GM12878 (cell line): ENCODE results near the gene PTPN22.

Source experiments
- CBX5 ChIP-seq: sonication (generic); IDR thresholded peaks from 2 replicates; pipeline ENCODE4 v1.6.1; 2016; ENCODE audit warnings: low read depth, moderate library complexity, mild to moderate bottlenecking, inconsistent platforms
- RCOR1 ChIP-seq: conservative IDR thresholded peaks from 2 replicates; pipeline ENCODE4 v1.6.1; 2012; ENCODE audit warnings: low read depth, low read length, improper control_type of control experiment
- SP1 ChIP-seq: IDR thresholded peaks from one replicate; pipeline ENCODE4 v1.6.1; 2011; ENCODE audit warnings: low read depth, low read length
- USF1 ChIP-seq: IDR thresholded peaks from 2 replicates; pipeline ENCODE4 v1.6.1; 2011; ENCODE audit warnings: borderline replicate concordance, low read depth, mild to moderate bottlenecking, moderate library complexity, mixed read lengths, low read length; ENCODE audit not compliant: insufficient read depth; ENCODE audit errors: extremely low read length

- TF ChIP-seq CBX5, result no peak
- no peak for TF ChIP-seq SP1
- TF ChIP-seq USF1, result no peak
- no peak for TF ChIP-seq RCOR1
Measured at GRCh38 chr1:113903501-113904292, 32.2 kb upstream of the PTPN22 start.
